ENCODE results near the gene LAMB2. TPM values are rescaled to one million over a fixed set of nuclear protein-coding genes. Genes with fewer than 3 reads are reported as not detected.
A peak's percentile ranks its signal among the peaks of the same experiment; 100 is the strongest.

The LAMB2 gene
- total RNA-seq, 2 experiments from 2014 or later, result 0.36 to 0.60 TPM

DNA sequence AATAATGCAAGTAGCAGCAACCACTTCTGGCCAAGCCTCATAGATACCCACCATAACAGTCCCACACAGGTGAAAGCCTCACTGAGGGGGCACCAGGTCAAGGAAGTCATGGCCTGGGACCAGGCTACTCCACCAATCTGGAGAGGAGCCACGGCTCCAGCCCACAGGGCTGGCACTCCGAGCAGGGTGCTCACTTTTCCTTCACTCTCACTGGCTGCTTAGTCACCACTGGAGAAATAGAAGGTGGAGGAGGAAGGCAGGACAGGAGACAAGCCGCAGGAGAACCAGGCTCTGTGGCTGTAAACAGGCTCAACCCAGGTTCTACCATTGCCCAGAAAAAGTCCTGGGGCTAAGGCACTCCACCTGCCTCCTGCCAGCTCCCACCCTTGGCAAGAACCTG is 13.4 kb downstream of the LAMB2 start:
- Histone ChIP-seq H3K27ac (ENCODE audit: low read depth in 1 of 2, low read length in 2 of 2) (peak overlapping the region in 1 of 2 donors; percentile 95), H3K4me1 (ENCODE audit: insufficient read depth, low read length) (peaks cover 30% of the 10 kb centered on the region), H3K36me3 (ENCODE audit: insufficient read depth, low read length) (peaks cover 45% of the 10 kb centered on the region), H3K27me3 (ENCODE audit: control insufficient read depth in 1 of 2, insufficient read depth in 2 of 2, low read length in 2 of 2) (no peaks in the 10 kb centered on the region), H3K9me3 (ENCODE audit: control insufficient read depth in 1 of 2, insufficient read depth in 1 of 2, low read length in 2 of 2) (no peaks in the 10 kb centered on the region), H3K4me3 (ENCODE audit: low read length) (peak overlapping the region; percentile 99)
- no peak for ATAC-seq (ENCODE audit: poor library complexity)
- Mint-ChIP-seq H3K36me3 (ENCODE audit: low read depth) (peaks cover 45% of the 10 kb centered on the region), H3K4me3 (peak overlapping the region; percentile 93), H3K9me3 (no peaks in the 10 kb centered on the region), H3K27ac (peak overlapping the region; percentile 95), H3K4me1 (ENCODE audit: low read depth) (peaks cover 23% of the 10 kb centered on the region), H3K27me3 (no peaks in the 10 kb centered on the region)
- POLR2A ChIA-PET, result interaction anchor here (1.6 to 3.3 kb wide), 3 partner anchors 26 to 310 kb away, joined by 6 to 92 read pairs (median 17); partner anchors contain the start of genes NICN1, QRICH1 and WDR6
- intact Hi-C loops (cut with DNase I, micrococcal nuclease), result no loop called here
- CTCF ChIA-PET, result interaction anchor here (2.2 to 3.5 kb wide), 2 partner anchors 26 to 98 kb away, joined by 11 to 27 read pairs; partner anchors contain the start of genes NDUFAF3 and QRICH1
- TF ChIP-seq CTCF (IDR thresholded peaks at IDR 0.05), result no peak
- DNase-seq, result no peak

DNA sequence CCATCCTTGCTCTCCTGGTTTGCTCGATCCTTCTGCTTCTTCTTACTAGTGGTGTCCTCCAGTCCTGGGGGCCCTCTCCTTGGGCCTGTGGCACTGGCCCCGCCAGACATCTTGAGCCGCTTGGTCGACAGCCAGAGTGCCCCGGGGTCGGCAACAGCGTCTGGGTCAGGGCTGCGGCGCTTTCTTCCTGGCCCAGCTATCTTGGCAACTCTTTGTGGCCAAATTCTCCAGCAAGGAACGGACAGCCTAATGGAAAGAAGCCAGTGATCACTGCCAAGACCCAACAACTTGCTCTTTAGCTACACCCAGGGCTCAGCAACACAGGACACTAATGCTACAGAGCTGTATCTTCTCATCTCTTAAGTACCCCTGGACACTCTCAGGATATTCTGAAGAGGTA is 13.8 kb downstream of the LAMB2 start:
- Histone ChIP-seq H3K27me3 (ENCODE audit: control insufficient read depth in 1 of 2, insufficient read depth in 2 of 2, low read length in 2 of 2) (no peaks in the 10 kb centered on the region), H3K4me1 (ENCODE audit: insufficient read depth, low read length) (peaks cover 30% of the 10 kb centered on the region), H3K9me3 (ENCODE audit: control insufficient read depth in 1 of 2, insufficient read depth in 1 of 2, low read length in 2 of 2) (no peaks in the 10 kb centered on the region), H3K4me3 (ENCODE audit: low read length) (no peak overlapping the region), H3K27ac (ENCODE audit: low read depth in 1 of 2, low read length in 2 of 2) (no peak overlapping the region), H3K36me3 (ENCODE audit: insufficient read depth, low read length) (peaks cover 49% of the 10 kb centered on the region)
- Mint-ChIP-seq H3K27me3 (no peaks in the 10 kb centered on the region), H3K27ac (no peak overlapping the region), H3K4me1 (ENCODE audit: low read depth) (peaks cover 23% of the 10 kb centered on the region), H3K4me3 (peak overlapping the region; percentile 93), H3K36me3 (ENCODE audit: low read depth) (peaks cover 49% of the 10 kb centered on the region), H3K9me3 (no peaks in the 10 kb centered on the region)
- ChIA-PET CTCF (interaction anchor here (3.5 kb wide), 1 partner anchor 25 kb away, joined by 27 read pairs; the partner anchor contains the start of gene QRICH1), POLR2A (interaction anchor here (3.3 kb wide), 1 partner anchor 25 kb away, joined by 92 read pairs; the partner anchor contains the start of gene QRICH1)
- TF ChIP-seq CTCF (IDR thresholded peaks at IDR 0.05), result no peak
- ATAC-seq (ENCODE audit: poor library complexity) (no peak), DNase-seq (no peak)
- intact Hi-C loops (cut with DNase I, micrococcal nuclease), result no loop called here

DNA sequence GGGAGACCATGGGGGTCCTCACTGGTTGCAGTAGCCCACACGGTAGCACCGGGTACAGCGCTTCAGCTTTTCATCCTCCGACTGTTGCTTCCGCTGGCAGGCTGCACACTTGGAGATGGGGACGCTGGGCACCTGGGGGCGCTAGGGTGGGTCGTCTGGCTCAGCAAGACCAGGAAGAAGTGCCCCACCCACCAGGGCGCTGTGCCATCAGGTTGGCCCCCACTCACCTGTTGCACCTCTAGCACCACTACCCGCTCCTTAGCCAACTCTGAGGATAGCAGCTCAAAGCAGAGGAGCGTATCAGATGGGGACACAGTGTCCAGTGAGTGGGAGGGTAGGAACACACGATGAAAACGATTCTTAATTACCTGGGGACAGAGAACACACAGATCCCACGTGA is 20.6 kb downstream of the LAMB2 start:
- no peaks in the 10 kb centered on the region for H3K9me3 ChIP-seq (ENCODE audit: control insufficient read depth in 1 of 2, insufficient read depth in 1 of 2, low read length in 2 of 2)
- H3K4me3 ChIP-seq (ENCODE audit: low read length), result no peak overlapping the region
- Mint-ChIP-seq H3K4me1 (ENCODE audit: low read depth) (no peaks in the 10 kb centered on the region), H3K27ac (no peak overlapping the region), H3K27me3 (no peaks in the 10 kb centered on the region), H3K9me3 (no peaks in the 10 kb centered on the region), H3K4me3 (no peak overlapping the region), H3K36me3 (ENCODE audit: low read depth) (peaks cover 73% of the 10 kb centered on the region)
- POLR2A ChIA-PET, result no interaction called here
- TF ChIP-seq CTCF (IDR thresholded peaks at IDR 0.05), result no peak
- ATAC-seq (ENCODE audit: poor library complexity) (no peak), DNase-seq (no peak)
- intact Hi-C loops (cut with DNase I, micrococcal nuclease), result no loop called here
- peaks cover 95% of the 10 kb centered on the region for H3K36me3 ChIP-seq (ENCODE audit: insufficient read depth, low read length)
- no peak overlapping the region for H3K27ac ChIP-seq (ENCODE audit: low read depth in 1 of 2, low read length in 2 of 2)
- CTCF ChIA-PET, result no interaction called here
- H3K27me3 ChIP-seq (ENCODE audit: control insufficient read depth in 1 of 2, insufficient read depth in 2 of 2, low read length in 2 of 2), result no peaks in the 10 kb centered on the region
- no peaks in the 10 kb centered on the region for H3K4me1 ChIP-seq (ENCODE audit: insufficient read depth, low read length)
